ENCODE measurements around the gene MYBPC3.

Gene MYBPC3

GRCh38 chr11:47380078-47380477 lies 27.6 kb upstream of the MYBPC3 start:
- no peak overlapping the region for H3K18ac ChIP-seq (ENCODE audit: low read length)
- H3K27me3 ChIP-seq (ENCODE audit: control insufficient read depth in 3 of 3, insufficient read depth in 3 of 3, low read depth in 1 of 3, low read length in 3 of 3) = no peaks in the 10 kb centered on the region
- H3K4me1 ChIP-seq (ENCODE audit: control insufficient read depth in 2 of 2, insufficient read depth in 1 of 2, low read depth in 1 of 2, low read length in 2 of 2) = peaks cover 0 to 4% of the 10 kb centered on the region in 2 donors
- no peak overlapping the region for H3K4me3 ChIP-seq (ENCODE audit: low read length in 2 of 2)
- H3K36me3 ChIP-seq (replicated peaks in 1 of 2; ENCODE audit: control insufficient read depth in 2 of 2, insufficient read depth in 2 of 2, low read length in 2 of 2) = no peaks in the 10 kb centered on the region
- H3K9me3 ChIP-seq (replicated peaks in 1 of 2; ENCODE audit: control insufficient read depth in 2 of 2, insufficient read depth in 1 of 2, low read depth in 1 of 2, low read length in 2 of 2) = no peaks in the 10 kb centered on the region
- H3K4me2 ChIP-seq (ENCODE audit: insufficient read depth, low read length, poor library complexity, severe bottlenecking) = no peak overlapping the region
- H3K4ac ChIP-seq (ENCODE audit: low read length) = no peak overlapping the region
- no peak for DNase-seq (ENCODE audit: low spot score)
- no peak overlapping the region for H4K91ac ChIP-seq (ENCODE audit: low read depth, low read length, poor library complexity)
- no peak overlapping the region for H3K9ac ChIP-seq (ENCODE audit: low read depth, low read length, poor library complexity)
- H3K27ac ChIP-seq (replicated peaks; ENCODE audit: low read length) = no peak overlapping the region
- no peak overlapping the region for H2BK15ac ChIP-seq (ENCODE audit: low read length)
- no peak overlapping the region for H2BK120ac ChIP-seq (ENCODE audit: low read depth, low read length)
- 100% methylated on average over 1 of the region's 2 CpGs for WGBS, 2 donors (ENCODE audit: extremely low coverage in 2 of 2, insufficient read length in 2 of 2, insufficient replicate concordance in 1 of 2)
- H2BK5ac ChIP-seq (ENCODE audit: low read length) = no peak overlapping the region
- no peak overlapping the region for H2AFZ ChIP-seq (ENCODE audit: low read length)
- no peak overlapping the region for H2AK5ac ChIP-seq (ENCODE audit: low read depth, low read length)
- H2BK12ac ChIP-seq (ENCODE audit: low read length) = no peak overlapping the region
- no peak overlapping the region for H3K14ac ChIP-seq (ENCODE audit: low read length)
- H3K79me1 ChIP-seq (ENCODE audit: low read depth, low read length) = no peaks in the 10 kb centered on the region
- H3K23ac ChIP-seq (ENCODE audit: low read depth, low read length, poor library complexity) = no peak overlapping the region
- no peak overlapping the region for H4K8ac ChIP-seq (ENCODE audit: low read depth, low read length)

GRCh38 chr11:47379317-47379716 lies 26.8 kb upstream of the MYBPC3 start:
- Histone ChIP-seq H4K8ac (ENCODE audit: low read depth, low read length) (no peak overlapping the region), H3K9ac (ENCODE audit: low read depth, low read length, poor library complexity) (no peak overlapping the region), H3K4me1 (ENCODE audit: control insufficient read depth in 2 of 2, insufficient read depth in 1 of 2, low read depth in 1 of 2, low read length in 2 of 2) (peaks cover 0 to 4% of the 10 kb centered on the region in 2 donors), H3K14ac (ENCODE audit: low read length) (no peak overlapping the region), H2BK5ac (ENCODE audit: low read length) (no peak overlapping the region), H3K79me1 (ENCODE audit: low read depth, low read length) (no peaks in the 10 kb centered on the region), H2BK15ac (ENCODE audit: low read length) (no peak overlapping the region), H3K27ac (replicated peaks; ENCODE audit: low read length) (no peak overlapping the region), H4K91ac (ENCODE audit: low read depth, low read length, poor library complexity) (no peak overlapping the region), H3K4me2 (ENCODE audit: insufficient read depth, low read length, poor library complexity, severe bottlenecking) (no peak overlapping the region), H3K4me3 (ENCODE audit: low read length in 2 of 2) (no peak overlapping the region), H2BK120ac (ENCODE audit: low read depth, low read length) (no peak overlapping the region), H3K18ac (ENCODE audit: low read length) (no peak overlapping the region), H3K27me3 (ENCODE audit: control insufficient read depth in 3 of 3, insufficient read depth in 3 of 3, low read depth in 1 of 3, low read length in 3 of 3) (no peaks in the 10 kb centered on the region), H3K36me3 (replicated peaks in 1 of 2; ENCODE audit: control insufficient read depth in 2 of 2, insufficient read depth in 2 of 2, low read length in 2 of 2) (no peaks in the 10 kb centered on the region), H2AFZ (ENCODE audit: low read length) (no peak overlapping the region), H3K23ac (ENCODE audit: low read depth, low read length, poor library complexity) (no peak overlapping the region), H3K9me3 (replicated peaks in 1 of 2; ENCODE audit: control insufficient read depth in 2 of 2, insufficient read depth in 1 of 2, low read depth in 1 of 2, low read length in 2 of 2) (no peaks in the 10 kb centered on the region), H2AK5ac (ENCODE audit: low read depth, low read length) (no peak overlapping the region), H3K4ac (ENCODE audit: low read length) (no peak overlapping the region), H2BK12ac (ENCODE audit: low read length) (no peak overlapping the region)
- WGBS, 2 donors (ENCODE audit: extremely low coverage in 2 of 2, insufficient read length in 2 of 2, insufficient replicate concordance in 1 of 2) = no CpG with 5 or more reads among the region's 2 CpGs
- DNase-seq (ENCODE audit: low spot score) = no peak

GRCh38 chr11:47378836-47379170 lies 26.3 kb upstream of the MYBPC3 start:
- Histone ChIP-seq H2BK5ac (ENCODE audit: low read length) (no peak overlapping the region), H4K91ac (ENCODE audit: low read depth, low read length, poor library complexity) (no peak overlapping the region), H3K9me3 (replicated peaks in 1 of 2; ENCODE audit: control insufficient read depth in 2 of 2, insufficient read depth in 1 of 2, low read depth in 1 of 2, low read length in 2 of 2) (no peaks in the 10 kb centered on the region), H3K4me3 (ENCODE audit: low read length in 2 of 2) (no peak overlapping the region), H3K4me1 (ENCODE audit: control insufficient read depth in 2 of 2, insufficient read depth in 1 of 2, low read depth in 1 of 2, low read length in 2 of 2) (peaks cover 0 to 4% of the 10 kb centered on the region in 2 donors), H2AK5ac (ENCODE audit: low read depth, low read length) (no peak overlapping the region), H3K36me3 (replicated peaks in 1 of 2; ENCODE audit: control insufficient read depth in 2 of 2, insufficient read depth in 2 of 2, low read length in 2 of 2) (no peaks in the 10 kb centered on the region), H3K23ac (ENCODE audit: low read depth, low read length, poor library complexity) (no peak overlapping the region), H2AFZ (ENCODE audit: low read length) (peak overlapping the region; percentile 87), H3K9ac (ENCODE audit: low read depth, low read length, poor library complexity) (no peak overlapping the region), H2BK15ac (ENCODE audit: low read length) (no peak overlapping the region), H3K18ac (ENCODE audit: low read length) (no peak overlapping the region), H2BK12ac (ENCODE audit: low read length) (no peak overlapping the region), H4K8ac (ENCODE audit: low read depth, low read length) (no peak overlapping the region), H3K14ac (ENCODE audit: low read length) (no peak overlapping the region), H3K4ac (ENCODE audit: low read length) (no peak overlapping the region), H3K79me1 (ENCODE audit: low read depth, low read length) (no peaks in the 10 kb centered on the region), H2BK120ac (ENCODE audit: low read depth, low read length) (no peak overlapping the region), H3K4me2 (ENCODE audit: insufficient read depth, low read length, poor library complexity, severe bottlenecking) (no peak overlapping the region), H3K27me3 (ENCODE audit: control insufficient read depth in 3 of 3, insufficient read depth in 3 of 3, low read depth in 1 of 3, low read length in 3 of 3) (no peaks in the 10 kb centered on the region), H3K27ac (replicated peaks; ENCODE audit: low read length) (no peak overlapping the region)
- no peak for DNase-seq (ENCODE audit: low spot score)

GRCh38 chr11:47378010-47378835 lies 25.7 kb upstream of the MYBPC3 start, which contains the start of gene SPI1:
SPI1 (minus strand) TSS chr11:47378547; CDS start chr11:47378353, 194 bp downstream.
- H4K8ac ChIP-seq (ENCODE audit: low read depth, low read length) = no peak within 1 kb of the TSS
- peak within 1 kb of the TSS; percentile 54 for H2AK5ac ChIP-seq (ENCODE audit: low read depth, low read length)
- H3K23ac ChIP-seq (ENCODE audit: low read depth, low read length, poor library complexity) = no peak within 1 kb of the TSS
- H3K9ac ChIP-seq (ENCODE audit: low read depth, low read length, poor library complexity) = no peak within 1 kb of the TSS
- no peak for DNase-seq (ENCODE audit: low spot score)
- H3K79me1 ChIP-seq (ENCODE audit: low read depth, low read length) = no peaks in the 10 kb centered on the region
- peak within 1 kb of the TSS; percentile 52 for H2BK15ac ChIP-seq (ENCODE audit: low read length)
- no peak within 1 kb of the TSS for H3K4ac ChIP-seq (ENCODE audit: low read length)
- H2BK12ac ChIP-seq (ENCODE audit: low read length) = no peak within 1 kb of the TSS
- no peak within 1 kb of the TSS for H3K4me2 ChIP-seq (ENCODE audit: insufficient read depth, low read length, poor library complexity, severe bottlenecking)
- no peak within 1 kb of the TSS for H3K14ac ChIP-seq (ENCODE audit: low read length)
- H3K4me1 ChIP-seq (ENCODE audit: control insufficient read depth in 2 of 2, insufficient read depth in 1 of 2, low read depth in 1 of 2, low read length in 2 of 2) = peaks cover 0 to 4% of the 10 kb centered on the region in 2 donors
- peak within 1 kb of the TSS; percentile 59 for H2BK5ac ChIP-seq (ENCODE audit: low read length)
- no peak within 1 kb of the TSS for H4K91ac ChIP-seq (ENCODE audit: low read depth, low read length, poor library complexity)
- H3K4me3 ChIP-seq (ENCODE audit: low read length in 2 of 2) = peak within 1 kb of the TSS in 1 of 2 donors; percentile 32
- no peak within 1 kb of the TSS for H3K27ac ChIP-seq (replicated peaks; ENCODE audit: low read length)
- no peaks in the 10 kb centered on the region for H3K9me3 ChIP-seq (replicated peaks in 1 of 2; ENCODE audit: control insufficient read depth in 2 of 2, insufficient read depth in 1 of 2, low read depth in 1 of 2, low read length in 2 of 2)
- H3K36me3 ChIP-seq (replicated peaks in 1 of 2; ENCODE audit: control insufficient read depth in 2 of 2, insufficient read depth in 2 of 2, low read length in 2 of 2) = no peaks in the 10 kb centered on the region
- no peak within 1 kb of the TSS for H2BK120ac ChIP-seq (ENCODE audit: low read depth, low read length)
- peak within 1 kb of the TSS; percentile 87 for H2AFZ ChIP-seq (ENCODE audit: low read length)
- WGBS, 2 donors (ENCODE audit: extremely low coverage in 2 of 2, insufficient read length in 2 of 2, insufficient replicate concordance in 1 of 2) = no CpG with 5 or more reads among the region's 31 CpGs
- H3K18ac ChIP-seq (ENCODE audit: low read length) = peak within 1 kb of the TSS; percentile 53
- H3K27me3 ChIP-seq (ENCODE audit: control insufficient read depth in 3 of 3, insufficient read depth in 3 of 3, low read depth in 1 of 3, low read length in 3 of 3) = no peaks in the 10 kb centered on the region

All from neuronal stem cell (in vitro differentiated cells).